ENCODE measurements around the gene IL17RD. TPM values are rescaled to one million over a fixed set of nuclear protein-coding genes. Genes with fewer than 3 reads are reported as not detected.

IL17RD gene
- total RNA-seq, 1 experiment from 2014 or later: 3.1 TPM

DNA sequence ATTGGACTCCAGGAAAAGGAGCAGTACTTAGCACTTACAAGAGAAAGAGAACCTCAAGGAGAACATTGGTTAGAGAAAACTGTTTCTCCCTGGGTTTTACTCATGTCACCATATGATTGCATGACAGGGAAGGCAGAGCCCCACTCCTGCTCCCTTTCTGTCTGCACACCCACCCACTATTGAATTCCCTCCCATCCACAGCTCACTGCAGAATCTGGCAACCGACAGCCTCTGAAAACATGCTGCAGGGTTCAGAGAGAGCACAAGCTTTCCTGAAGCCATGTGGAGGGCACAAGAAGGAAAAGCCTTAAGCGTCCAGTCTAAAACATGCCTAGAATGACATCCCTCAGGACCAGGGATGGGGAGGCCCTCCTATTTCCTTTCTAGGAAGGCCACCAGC, 3.0 kb upstream of the IL17RD start:
- TF ChIP-seq, protein P1, sequence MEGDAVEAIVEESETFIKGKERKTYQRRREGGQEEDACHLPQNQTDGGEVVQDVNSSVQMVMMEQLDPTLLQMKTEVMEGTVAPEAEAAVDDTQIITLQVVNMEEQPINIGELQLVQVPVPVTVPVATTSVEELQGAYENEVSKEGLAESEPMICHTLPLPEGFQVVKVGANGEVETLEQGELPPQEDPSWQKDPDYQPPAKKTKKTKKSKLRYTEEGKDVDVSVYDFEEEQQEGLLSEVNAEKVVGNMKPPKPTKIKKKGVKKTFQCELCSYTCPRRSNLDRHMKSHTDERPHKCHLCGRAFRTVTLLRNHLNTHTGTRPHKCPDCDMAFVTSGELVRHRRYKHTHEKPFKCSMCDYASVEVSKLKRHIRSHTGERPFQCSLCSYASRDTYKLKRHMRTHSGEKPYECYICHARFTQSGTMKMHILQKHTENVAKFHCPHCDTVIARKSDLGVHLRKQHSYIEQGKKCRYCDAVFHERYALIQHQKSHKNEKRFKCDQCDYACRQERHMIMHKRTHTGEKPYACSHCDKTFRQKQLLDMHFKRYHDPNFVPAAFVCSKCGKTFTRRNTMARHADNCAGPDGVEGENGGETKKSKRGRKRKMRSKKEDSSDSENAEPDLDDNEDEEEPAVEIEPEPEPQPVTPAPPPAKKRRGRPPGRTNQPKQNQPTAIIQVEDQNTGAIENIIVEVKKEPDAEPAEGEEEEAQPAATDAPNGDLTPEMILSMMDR (IDR thresholded peaks at IDR 0.05; ENCODE audit: insufficient read depth in 1 of 2, low read depth in 1 of 2, low read length in 1 of 2, severe bottlenecking in 1 of 2, unreplicated experiment in 1 of 2): no peak
- H3K27me3 Mint-ChIP-seq (ENCODE audit: insufficient read depth, unreplicated experiment): no peaks in the 10 kb centered on the region
- H3K4me1 Mint-ChIP-seq (ENCODE audit: low read depth, unreplicated experiment): peaks cover 14% of the 10 kb centered on the region
- no peak overlapping the region for H3K4me3 Mint-ChIP-seq (ENCODE audit: unreplicated experiment)
- Histone ChIP-seq H3K9me3 (no peaks in the 10 kb centered on the region), H3K36me3 (ENCODE audit: control insufficient read depth, insufficient read depth, low read length) (no peaks in the 10 kb centered on the region), H3K4me3 (ENCODE audit: low read depth, low read length) (no peak overlapping the region), H3K27me3 (replicated peaks; ENCODE audit: control insufficient read depth, insufficient read depth, low read length) (no peaks in the 10 kb centered on the region), H3K4me1 (0 out of 2 replicates have a peak, but pooled peaks cover 6% of the 10 kb centered on the region)
- intact Hi-C loops (cut with micrococcal nuclease; ENCODE audit: unreplicated experiment): no loop called here
- DNase-seq: no peak
- no peaks in the 10 kb centered on the region for H3K9me3 Mint-ChIP-seq (ENCODE audit: unreplicated experiment)
- H3K36me3 Mint-ChIP-seq (ENCODE audit: insufficient read depth, unreplicated experiment): peaks cover 2% of the 10 kb centered on the region
- BruUV-seq (replicated peaks): no TSS peak
- POLR2A ChIA-PET: no interaction called here
- no peak overlapping the region for H3K27ac Mint-ChIP-seq (ENCODE audit: unreplicated experiment)
- CTCF ChIA-PET: no interaction called here

DNA sequence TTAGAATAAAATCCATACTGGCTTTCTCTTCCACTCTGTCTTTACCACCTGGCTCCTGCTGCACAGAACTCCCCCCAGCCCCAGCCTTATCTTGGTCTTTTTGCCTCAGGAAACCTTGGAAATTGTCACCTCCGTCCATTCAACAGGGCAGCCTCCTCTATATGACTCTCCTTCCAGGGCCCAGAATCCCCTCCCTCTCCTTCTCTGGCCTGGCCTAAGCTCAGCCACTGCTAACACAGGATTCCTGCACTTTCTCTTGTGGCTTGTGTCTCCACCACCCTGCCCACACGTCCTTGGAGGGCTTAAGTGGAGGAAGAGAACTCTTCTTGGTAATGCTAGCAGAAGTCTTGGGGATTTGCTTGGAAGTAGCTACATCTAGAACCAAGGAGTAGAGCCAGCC, 1.5 kb upstream of the IL17RD start:
- Histone ChIP-seq H3K4me1 (0 out of 2 replicates have a peak, but pooled peaks cover 6% of the 10 kb centered on the region), H3K9me3 (no peaks in the 10 kb centered on the region), H3K36me3 (ENCODE audit: control insufficient read depth, insufficient read depth, low read length) (no peaks in the 10 kb centered on the region), H3K27me3 (replicated peaks; ENCODE audit: control insufficient read depth, insufficient read depth, low read length) (no peaks in the 10 kb centered on the region), H3K4me3 (ENCODE audit: low read depth, low read length) (no peak overlapping the region)
- H3K27me3 Mint-ChIP-seq (ENCODE audit: insufficient read depth, unreplicated experiment): no peaks in the 10 kb centered on the region
- intact Hi-C loops (cut with micrococcal nuclease; ENCODE audit: unreplicated experiment): no loop called here
- no peaks in the 10 kb centered on the region for H3K9me3 Mint-ChIP-seq (ENCODE audit: unreplicated experiment)
- no peak overlapping the region for H3K27ac Mint-ChIP-seq (ENCODE audit: unreplicated experiment)
- no TSS peak for BruUV-seq (replicated peaks)
- CTCF ChIA-PET: no interaction called here
- DNase-seq: no peak
- H3K4me1 Mint-ChIP-seq (ENCODE audit: low read depth, unreplicated experiment): peaks cover 20% of the 10 kb centered on the region
- TF ChIP-seq, protein P1 (IDR thresholded peaks at IDR 0.05; ENCODE audit: insufficient read depth in 1 of 2, low read depth in 1 of 2, low read length in 1 of 2, severe bottlenecking in 1 of 2, unreplicated experiment in 1 of 2): no peak
- no peak overlapping the region for H3K4me3 Mint-ChIP-seq (ENCODE audit: unreplicated experiment)
- H3K36me3 Mint-ChIP-seq (ENCODE audit: insufficient read depth, unreplicated experiment): peaks cover 8% of the 10 kb centered on the region
- POLR2A ChIA-PET: no interaction called here

DNA sequence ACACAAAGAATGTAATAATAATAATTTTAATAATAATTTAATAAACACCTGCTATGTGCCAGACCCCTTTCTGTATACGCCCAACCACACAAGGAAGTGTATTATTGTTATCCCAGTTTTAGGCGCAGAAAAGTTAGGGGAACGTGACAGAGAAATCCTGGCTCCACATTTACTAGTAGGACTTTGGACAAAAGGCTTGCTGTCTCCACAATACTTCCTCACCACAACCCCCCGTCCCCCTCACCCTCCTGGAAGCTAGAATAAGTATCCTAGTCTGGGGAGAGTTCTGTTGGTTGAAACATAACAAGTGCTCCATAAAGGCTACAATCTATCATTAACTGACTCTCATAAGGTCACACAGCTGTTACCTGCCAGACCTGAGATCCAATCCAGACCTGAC, 488 bp upstream of the IL17RD start:
- DNase-seq: no peak
- H3K27me3 ChIP-seq (replicated peaks; ENCODE audit: control insufficient read depth, insufficient read depth, low read length): no peaks in the 10 kb centered on the region
- ChIA-PET CTCF (no interaction called here), POLR2A (no interaction called here)
- H3K4me3 ChIP-seq (ENCODE audit: low read depth, low read length): peak overlapping the region; percentile 86; the same call in 1 of the 2 replicates
- H3K36me3 ChIP-seq (ENCODE audit: control insufficient read depth, insufficient read depth, low read length): no peaks in the 10 kb centered on the region
- H3K4me1 ChIP-seq: 0 out of 2 replicates have a peak, but pooled peaks cover 6% of the 10 kb centered on the region
- no peak overlapping the region for H3K27ac Mint-ChIP-seq (ENCODE audit: unreplicated experiment)
- H3K9me3 ChIP-seq: no peaks in the 10 kb centered on the region
- intact Hi-C loops (cut with micrococcal nuclease; ENCODE audit: unreplicated experiment): no loop called here
- no TSS peak for BruUV-seq (replicated peaks)
- peaks cover 19% of the 10 kb centered on the region for H3K4me1 Mint-ChIP-seq (ENCODE audit: low read depth, unreplicated experiment)
- H3K9me3 Mint-ChIP-seq (ENCODE audit: unreplicated experiment): no peaks in the 10 kb centered on the region
- no peaks in the 10 kb centered on the region for H3K27me3 Mint-ChIP-seq (ENCODE audit: insufficient read depth, unreplicated experiment)
- peaks cover 8% of the 10 kb centered on the region for H3K36me3 Mint-ChIP-seq (ENCODE audit: insufficient read depth, unreplicated experiment)
- TF ChIP-seq, protein P1 (IDR thresholded peaks at IDR 0.05; ENCODE audit: insufficient read depth in 1 of 2, low read depth in 1 of 2, low read length in 1 of 2, severe bottlenecking in 1 of 2, unreplicated experiment in 1 of 2): no peak
- peak overlapping the region; percentile 77 for H3K4me3 Mint-ChIP-seq (ENCODE audit: unreplicated experiment)

All from Caco-2 (cell line).